AG20443 (cell line): ENCODE results near the gene NTM.

Experiments used
- DNase-seq: peaks from one replicate; pipeline ENCODE4 v3.0.0; 2012; ENCODE audit warnings: low spot score, mixed read lengths

NTM gene

DNA sequence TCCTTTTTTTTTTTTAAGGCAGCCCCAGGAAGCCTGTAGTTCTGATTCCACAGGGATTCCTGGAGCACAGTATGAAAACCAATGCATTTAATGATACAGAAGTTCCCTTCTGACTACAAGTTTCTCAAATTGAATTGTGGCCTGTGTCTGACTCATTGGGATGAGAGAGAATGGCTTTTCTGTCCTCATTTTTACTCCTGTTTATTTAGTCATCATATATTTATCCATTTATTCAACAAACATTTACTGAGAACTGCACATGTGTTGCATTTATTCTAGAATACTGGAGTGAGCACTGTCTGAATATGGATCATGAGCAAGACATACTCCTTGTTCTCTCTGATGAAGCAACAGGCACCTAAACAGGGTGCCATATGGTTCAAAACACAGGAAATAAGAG, 231.2 kb downstream of the NTM start:
- DNase-seq = no peak

DNA sequence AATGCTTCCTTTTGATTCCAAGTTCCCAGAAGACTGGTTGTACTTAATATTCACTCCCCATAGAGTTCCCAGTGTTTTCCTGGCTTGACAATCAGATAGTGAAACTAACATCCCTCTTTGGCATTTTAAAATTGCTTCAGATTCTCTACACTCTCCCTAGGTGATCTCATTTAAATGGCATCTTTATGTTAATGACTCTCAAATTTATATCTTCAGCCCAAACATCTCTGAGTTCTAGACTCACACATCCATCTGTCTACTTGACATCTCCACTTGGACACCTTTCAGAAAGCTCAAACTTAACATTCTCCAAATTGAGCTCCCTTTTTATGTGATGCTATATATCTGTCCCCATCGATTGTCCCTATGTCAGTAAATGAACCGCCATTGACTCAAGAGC, 232.0 kb downstream of the NTM start:
- no peak for DNase-seq

DNA sequence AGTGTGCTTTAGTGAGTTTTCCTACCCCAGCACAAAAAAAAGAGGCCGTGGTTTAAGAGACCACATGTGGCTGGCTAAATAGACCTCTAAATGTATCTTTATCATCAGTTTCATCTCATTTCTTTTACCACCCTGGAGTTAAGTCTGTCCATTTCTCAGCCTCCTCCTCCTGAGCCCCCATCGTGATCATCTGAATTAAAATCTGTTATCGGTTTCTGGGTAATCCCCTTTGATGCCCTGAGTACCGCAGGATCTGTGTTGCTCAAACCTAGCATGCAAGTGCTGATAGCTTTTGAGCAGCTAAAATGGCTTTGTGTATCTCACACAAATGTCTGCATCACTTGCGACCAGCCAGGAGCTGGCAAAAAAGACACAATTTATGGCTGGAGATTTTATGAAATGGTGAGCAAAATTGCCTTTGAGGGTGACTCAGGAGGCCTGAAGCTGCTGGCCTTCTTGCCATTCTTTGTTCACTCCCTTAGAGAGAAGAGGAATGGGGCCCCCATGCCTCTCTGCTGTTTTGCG, 236.5 kb downstream of the NTM start:
- DNase-seq = no peak

DNA sequence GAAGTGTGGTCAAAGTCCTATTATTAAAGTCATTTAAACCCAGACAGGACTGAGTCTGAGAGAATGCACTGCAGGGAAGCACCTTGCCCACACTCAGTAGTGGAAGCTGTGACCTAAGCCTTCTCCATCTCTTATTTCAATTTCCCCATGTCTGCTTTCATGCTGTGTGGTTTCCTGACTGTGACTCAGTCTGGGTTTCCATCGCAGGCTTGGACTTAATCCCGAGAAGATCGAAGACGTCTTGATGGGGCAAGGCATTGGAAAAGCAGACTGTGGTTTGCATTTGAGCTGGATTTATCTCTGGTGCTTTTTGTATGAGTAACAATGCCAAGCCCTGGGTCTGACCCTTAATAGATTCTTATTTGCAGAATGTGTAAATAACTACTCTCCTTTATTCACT, 238.9 kb downstream of the NTM start:
- DNase-seq = peak; percentile 92

DNA sequence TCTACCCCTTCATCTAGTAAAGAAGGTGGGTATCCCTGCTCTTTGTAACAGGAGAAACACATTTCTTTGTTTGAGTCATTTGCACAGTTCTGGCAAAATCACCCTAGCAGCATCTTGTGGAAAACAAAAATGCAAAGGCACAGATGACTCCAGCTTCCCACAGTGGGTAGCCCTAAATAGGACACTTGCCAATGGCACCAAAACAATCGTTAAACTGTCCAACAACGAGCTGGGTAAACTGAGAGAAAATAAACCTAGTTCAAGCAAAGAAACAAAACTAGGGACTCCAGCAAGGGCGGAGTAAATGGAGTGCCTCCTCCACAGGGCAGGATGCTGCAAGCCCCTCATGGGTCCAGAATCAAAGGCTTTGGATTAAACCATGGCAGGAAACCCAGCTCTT, 239.5 kb downstream of the NTM start:
- DNase-seq = peak; percentile 26

DNA sequence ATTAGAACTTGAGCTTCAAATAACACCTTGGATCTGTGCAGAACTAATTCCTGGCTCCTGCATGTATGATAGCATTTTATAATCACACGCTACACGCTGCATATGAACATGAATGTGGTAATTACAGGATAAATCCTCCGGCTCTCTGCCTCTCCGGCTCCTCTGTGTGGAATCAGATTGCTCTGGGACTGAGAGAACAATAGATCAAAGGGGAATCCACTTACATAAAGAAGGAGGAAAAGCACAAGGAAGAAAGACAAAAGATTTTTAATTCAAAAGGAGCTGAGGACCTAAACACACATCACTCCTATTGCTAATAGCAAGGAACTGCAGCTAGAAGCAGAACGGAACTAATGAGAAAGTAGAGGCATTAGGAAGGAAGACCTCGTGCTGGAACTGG, 240.9 kb downstream of the NTM start:
- no peak for DNase-seq

DNA sequence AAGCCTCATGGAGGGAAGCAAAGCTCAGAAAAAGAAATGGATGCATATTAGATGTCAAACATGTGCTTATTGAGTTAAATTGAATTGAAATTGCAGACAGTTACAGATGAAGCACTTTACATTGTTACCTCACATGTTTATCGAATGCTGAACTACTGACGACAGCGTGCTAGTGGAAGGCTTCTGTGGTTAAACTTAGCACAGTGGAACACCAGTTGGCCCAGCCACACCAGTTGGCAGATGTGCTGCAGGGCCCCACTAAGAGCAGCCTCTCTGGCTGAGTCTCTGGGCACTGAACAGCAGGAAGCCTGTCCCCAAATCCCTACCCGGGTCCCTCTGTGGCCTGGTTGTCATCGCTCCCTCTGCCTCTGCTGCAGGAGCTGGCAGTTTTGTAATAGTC, 242.1 kb downstream of the NTM start:
- DNase-seq = no peak

DNA sequence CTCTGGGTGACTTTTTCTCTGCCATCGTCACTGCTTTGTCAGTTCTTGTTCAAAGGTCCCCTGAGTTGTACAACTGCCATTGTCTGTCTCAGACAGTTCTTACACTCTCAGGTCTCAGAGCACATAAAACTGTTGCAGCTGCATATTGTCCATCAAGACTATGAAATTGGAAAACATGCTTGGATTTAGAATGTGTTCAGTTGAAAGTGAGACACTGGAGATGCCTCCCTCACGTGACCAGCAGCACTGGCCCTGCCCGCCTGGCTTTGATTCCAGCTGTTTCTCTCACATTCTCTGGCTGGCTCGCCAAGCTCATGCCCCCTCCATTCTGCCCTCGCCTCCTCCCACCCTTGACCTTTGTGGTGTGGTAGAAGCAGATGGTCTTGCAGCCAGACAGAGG, 244.2 kb downstream of the NTM start:
- no peak for DNase-seq

DNA sequence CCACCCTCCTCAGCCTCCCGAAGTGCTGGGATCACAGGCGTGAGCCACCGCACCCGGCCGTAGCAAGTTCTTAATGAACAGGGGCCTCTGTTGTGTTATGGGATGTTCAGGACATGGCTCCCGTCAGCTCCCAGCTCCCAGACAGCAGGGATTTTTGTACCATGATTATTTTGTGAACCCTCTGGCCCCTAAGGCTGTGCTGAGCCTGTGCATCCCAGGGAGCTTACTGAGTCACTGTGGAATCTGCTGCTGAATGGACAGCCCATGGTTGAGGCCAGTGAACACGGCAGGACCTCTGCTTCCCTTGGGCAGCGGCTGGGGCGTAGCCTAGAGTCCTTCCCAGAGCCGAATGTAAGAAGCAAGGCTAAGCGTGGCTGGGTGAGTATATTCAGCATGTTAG, 245.2 kb downstream of the NTM start:
- no peak for DNase-seq

DNA sequence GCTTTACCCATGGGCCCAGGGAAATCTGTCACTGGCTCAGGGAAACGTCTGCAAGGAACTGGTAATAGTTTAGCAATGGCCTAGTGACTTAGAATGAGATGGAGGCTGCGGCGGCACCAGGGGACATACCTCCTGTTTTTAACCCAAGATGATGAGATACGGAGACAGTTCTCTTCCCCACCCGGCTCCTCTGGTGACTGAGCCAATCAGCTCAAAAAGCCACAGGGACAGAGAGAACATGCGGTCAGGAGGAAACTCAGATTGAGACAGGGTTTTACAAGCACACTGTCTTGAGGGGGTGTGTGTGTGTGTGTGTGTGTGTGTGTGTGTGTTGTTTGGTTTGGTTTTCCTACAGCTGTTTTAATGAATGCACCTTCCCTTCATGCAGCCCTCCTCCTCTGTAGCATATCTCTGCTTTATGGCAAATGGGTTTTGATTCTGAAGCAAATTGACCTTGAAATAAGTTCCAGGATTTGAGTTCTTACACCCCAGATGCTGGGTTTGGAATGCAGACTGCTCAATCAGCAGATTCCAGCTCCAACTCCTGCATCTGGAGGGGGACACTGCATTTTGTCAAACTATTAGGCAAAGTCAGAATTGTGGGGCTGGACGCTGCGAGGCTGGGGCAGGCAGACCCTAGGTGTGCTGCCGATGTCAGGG, 246.2 kb downstream of the NTM start:
- DNase-seq = no peak

DNA sequence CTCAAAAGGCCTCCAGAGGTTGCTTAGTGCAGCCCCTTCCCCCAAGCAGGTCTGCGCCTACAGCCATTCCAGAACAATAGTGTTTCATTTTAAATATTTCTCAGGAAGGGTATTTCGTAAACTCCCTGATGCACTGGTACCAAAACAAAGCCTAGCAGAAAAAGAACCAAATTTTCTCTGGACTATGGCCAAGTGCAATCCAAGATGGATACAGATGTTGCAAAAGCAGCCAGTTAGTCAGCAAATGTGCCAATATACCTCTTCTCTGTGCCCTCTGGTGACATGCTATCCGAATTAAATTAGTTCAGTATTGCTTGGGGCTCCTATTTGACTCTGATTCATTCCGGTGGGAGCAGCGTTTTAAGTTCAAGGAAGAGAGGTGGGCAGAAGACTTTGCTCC, 247.8 kb downstream of the NTM start:
- peak; percentile 43 for DNase-seq

DNA sequence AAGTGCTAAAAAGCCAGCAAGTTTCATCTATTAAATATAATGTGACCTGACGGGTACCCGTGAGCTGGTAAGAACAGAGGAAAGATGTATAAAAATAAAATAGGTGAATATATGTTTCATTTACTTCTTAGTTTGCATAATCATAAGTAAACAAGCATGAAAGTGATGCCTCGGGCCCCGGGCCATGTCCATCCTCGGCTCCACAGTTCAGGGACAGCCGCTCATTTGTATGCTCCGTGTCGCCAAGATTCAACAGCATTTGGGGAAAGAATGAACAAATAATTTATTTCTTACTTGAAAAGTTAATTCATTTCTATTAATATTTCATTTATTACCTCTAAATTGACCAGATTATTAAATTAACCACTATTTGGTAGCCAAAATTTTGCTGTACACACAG, 251.8 kb downstream of the NTM start:
- no peak for DNase-seq

DNA sequence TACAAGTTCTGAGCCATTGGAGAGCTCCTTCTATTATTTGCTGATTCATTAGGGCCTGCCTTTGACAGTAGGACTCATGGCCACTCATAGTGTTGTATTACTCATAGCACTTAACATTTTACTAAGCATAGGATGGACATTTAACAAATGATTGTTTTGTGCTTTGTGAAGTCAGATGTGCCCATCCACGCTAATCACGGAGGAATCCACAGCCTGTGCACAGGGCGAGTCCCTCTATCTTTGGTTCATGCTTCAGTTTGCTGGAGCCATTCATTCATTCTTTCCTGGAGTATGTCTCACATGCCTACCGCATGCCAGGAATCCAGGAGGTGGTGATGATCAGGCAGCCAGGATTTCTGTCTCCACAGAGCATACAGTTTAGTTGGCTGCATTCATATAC, 254.1 kb downstream of the NTM start:
- DNase-seq = peak; percentile 56

DNA sequence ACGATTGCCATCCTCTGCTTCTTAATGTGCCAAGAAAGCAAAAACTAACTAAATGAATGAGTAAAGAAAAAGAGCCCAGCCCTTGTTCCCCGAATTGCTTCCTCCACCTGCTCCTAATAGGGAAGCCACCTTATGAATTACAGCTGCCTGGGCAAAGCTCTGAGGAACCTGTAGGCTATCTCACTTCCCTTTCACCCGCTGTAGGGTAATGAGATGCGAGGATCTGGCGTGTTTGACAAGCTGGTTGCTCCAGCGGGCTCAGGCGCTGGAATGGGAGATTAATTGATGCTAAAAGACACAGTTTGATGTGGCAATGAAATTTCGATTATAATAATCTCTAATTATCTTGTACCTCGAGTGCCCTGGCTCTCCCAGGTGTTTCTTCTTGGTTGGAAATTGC, 256.4 kb downstream of the NTM start:
- DNase-seq = no peak

DNA sequence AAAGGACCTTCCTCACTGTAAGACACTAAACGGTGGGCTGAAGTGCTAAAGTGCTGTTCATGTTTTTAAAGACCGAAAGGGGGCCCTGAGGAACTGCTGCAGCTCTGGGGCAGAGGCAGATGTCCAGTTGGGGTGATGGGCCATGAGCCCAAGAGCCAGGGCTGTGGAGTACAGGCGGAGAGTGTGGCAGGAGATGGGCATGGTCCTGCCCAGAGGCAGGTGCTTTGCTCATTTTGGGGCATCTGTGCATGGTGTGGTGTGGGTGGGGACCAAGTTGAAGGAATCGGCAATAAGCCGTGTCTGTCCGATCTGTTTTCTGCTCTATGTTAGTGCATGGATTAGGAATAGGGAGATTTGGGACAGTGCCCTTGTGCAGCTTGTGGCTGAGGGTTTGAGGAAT, 258.3 kb downstream of the NTM start:
- no peak for DNase-seq

DNA sequence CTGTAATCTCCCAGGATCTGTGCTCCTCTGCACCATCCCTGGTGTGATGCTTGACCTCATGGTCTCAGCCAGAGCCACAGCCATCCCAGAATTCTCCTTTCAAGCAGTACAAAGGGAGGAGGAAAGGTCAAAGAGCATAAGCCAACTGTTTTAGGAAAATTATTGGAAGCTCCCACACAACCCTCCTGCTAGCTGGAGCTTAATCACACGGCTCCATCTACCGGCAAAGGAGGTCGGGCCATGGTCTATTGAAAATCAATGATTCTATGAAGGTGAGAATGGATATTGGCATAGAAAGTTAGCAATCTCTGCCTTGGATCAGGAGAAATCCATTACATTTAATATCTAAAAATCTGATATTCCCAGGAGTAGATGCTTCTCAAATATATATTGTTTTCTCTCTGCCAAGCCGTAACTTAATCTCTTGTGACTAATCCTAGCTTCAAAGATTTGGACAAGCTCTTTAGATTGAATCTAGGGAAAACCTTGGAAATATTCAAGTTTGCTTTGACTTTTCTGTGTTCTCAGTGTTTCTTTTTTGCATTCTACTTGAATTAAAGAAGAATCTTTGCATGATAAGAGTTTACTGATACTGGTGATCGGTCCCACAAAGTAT, 259.6 kb downstream of the NTM start:
- no peak for DNase-seq

DNA sequence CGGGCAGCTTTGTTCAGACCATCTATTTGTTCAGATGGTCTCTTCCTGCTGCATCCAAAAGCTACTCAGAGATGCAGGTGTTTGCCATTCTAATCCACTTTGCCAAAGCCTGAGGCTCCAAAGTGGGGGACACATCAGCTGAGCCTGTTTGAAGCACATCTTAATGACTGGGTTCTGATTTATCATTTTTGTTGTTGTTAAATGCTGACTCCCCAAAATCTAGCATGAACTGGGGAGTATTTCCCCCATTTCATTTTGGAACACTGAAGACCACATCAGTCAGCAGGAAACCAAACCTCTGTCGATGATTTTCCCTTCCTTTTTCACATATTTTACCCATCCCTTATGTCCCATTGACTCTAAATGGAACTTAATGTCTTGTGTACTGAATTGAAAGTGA, 262.6 kb downstream of the NTM start:
- no peak for DNase-seq

DNA sequence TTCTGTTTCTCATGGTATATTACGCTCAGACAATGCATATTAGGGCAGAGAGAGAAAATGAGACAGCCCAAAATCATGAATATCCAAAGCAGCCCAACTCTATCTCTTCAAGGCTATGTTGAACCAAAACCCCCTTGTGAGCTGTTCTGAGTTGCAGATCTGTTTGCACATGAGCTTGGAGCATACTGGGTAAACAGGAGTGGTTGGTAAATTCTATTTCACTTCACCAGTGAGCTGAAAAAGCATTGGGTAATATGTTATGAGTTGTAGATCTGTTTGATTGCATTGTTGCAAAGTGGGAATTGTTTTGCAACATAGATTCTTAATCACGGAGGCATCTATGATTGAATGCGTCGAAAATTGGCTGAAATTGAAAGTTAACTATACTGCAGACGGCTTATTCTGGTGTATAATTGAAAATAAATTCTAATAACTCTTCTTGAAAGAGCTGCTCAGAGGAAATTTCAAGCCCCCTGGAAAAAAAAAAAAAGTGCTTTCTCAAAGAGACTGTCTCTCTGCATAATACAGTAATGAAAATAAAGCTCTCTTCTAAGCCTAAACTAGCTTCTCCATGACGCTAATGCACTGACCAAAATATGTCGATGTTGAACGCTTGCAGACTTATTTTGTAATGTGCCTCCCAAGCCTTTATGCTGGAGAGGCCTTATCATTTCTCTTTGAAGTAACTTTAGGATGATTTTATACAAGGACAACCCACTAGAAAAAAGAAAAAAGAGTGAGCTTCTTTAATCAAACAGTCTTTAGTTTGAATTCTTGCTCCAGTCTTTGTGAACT, 263.7 kb downstream of the NTM start:
- DNase-seq = no peak

DNA sequence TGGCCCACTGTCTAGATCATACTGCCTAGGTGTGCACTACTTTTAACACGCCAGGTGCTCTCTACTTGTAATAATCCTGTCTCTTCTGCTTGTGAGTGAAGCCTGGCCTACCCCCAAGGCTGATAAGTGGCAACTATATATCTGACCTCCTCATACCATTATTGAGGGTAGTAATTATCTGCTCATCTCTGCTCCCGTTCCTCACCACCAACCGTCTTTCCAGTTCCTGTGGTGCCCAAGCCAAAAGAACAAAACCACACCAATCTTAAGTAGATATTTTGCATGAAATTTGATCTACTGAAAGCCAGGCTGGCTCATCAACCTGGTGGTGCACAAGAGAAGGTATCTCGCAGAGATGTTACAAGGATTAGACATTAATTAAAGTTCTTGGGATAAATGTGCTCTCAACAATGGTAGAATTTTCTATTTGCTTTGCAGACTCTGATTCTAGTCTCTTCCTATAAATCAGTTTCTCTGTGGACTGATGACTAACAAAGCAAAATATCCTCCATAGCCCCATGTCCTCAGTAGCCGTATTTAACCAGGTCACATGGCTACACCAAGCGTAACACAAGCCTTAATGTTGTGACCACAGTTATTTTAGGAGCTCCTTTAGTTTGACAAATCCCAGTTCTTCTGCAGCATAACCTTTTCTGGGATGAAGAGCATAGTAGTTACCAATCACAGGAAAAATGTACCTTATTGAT, 267.2 kb downstream of the NTM start:
- peak; percentile 60 for DNase-seq

DNA sequence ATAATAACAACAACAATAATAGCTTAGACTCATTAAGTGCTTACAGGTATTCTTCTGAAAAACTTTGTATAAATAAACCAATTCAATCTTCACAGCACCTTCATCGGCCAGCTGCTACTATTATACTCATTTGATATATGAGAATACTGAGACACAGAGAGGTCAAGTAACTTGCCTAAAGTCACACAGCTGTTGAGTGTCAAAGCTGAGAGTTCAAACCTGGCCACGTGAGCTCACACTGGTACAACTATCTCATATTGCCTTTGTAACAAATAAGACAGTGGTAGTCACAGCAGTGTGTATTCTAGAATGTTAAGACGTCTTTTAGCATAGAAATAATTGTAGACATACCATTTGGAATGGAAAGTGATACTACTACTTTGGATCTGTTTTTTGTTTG, 268.5 kb downstream of the NTM start:
- DNase-seq = no peak

DNA sequence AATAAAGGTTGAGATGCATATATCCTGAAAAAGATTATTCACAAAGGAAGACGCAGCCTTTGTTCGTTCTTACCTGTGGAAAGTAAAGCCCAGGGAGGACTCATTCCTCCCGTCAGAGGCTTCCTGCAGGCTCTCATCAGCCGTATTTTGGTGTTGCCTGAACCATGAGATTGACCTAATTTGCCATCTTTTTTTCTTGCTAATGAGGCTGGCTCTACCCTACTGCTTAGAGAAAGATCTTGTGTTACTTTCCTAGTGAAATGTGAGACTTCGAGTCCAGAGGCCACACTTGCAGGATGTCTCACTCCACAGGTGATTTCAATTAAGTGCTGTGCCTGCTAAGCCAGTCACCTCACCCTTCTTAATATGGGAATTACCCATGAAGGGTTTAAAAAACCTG, 269.9 kb downstream of the NTM start:
- DNase-seq = no peak

DNA sequence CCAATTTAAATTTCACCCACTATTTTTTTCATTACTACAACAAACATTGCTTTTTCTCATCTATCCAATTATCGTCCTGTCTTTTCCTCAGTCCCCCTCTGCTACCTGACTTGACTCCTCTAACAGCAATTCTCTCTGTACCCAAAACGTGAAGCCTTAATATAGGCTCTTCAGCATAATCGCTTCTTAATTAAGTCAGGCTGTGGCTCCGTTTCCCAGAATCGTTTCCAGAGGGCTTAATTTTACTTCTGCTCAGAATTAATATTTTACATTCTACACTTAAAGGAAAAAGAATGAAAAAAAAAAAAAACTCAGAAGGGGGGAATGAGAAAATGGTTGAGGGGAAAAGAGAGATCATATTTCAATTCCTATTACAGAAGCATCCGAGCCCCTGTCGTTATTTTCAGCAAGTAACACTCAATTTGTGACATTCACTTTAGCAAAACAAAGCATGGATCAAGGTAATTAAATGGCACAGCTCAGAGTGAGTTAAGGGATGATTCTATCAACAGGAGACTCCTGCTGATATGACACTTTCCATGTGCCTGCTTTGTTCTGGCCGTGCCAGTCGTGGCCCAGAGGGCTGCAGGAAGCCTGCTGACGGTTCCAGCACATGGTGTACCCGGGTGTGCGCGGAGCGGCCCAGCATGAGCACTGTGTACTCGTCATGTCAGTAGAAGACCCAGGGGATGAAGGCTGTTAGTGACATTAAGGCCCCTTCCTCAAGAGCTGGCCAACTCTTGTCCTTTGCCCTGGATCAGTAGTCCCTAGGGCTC, 272.5 kb downstream of the NTM start:
- DNase-seq = no peak
